Left renal cortex interstitium (tissue), 4 donors: ENCODE measurements around the gene GPR15LG. TPM values are rescaled to one million over a fixed set of nuclear protein-coding genes. Genes with fewer than 3 reads are reported as not detected.
"Not testable (repeated sequence)": the region's sequence is repeated elsewhere in the genome, so short reads cannot be mapped to it uniquely, and the experiment has no call there.

Experiments
- DNase-seq, 4 donors: peaks; one replicate each; pipeline ENCODE4 v3.0.0-alpha.2; 2013; ENCODE audit warnings: low read depth in 4 of 4, low spot score in 2 of 4, missing footprints in 1 of 4
- polyA plus RNA-seq, 4 donors: library from polyadenylated mRNA; unstranded; fragments of 120-200 nt; gene quantifications; one replicate each; pipeline ENCODE4 v1.2.1, GENCODE V29; 2013; ENCODE audit not compliant: insufficient read length in 4 of 4

Gene GPR15LG
- polyA plus RNA-seq, result under 1 TPM in 3 of 4 donors, not detected in 1; 0.22 to 0.51 (median 0.46) TPM

DNA sequence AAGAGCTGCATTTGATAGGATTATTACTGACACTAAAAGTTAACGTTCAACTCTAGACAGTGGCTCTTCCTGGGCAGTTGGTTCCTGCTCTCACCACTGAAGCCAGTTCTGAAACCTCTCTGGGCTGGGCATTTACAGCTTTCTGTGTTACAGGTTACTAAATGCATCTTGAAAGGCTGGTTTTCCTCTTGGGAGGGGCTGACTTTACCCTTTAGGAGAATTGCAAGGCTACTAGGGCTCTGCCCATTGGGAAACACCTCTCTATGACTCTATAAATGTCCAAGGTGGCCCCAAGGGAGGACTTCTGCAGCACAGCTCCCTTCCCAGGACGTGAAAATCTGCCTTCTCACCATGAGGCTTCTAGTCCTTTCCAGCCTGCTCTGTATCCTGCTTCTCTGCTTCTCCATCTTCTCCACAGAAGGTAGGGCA is at the start of gene GPR15LG:
Gene GPR15LG, plus strand, starts transcription at position 301 of the 429 bp plus-strand sequence. Its CDS starts 51 bp downstream, at position 352.
- no peak for DNase-seq

GRCh38 chr10:84125910-84126784 is 47.5 kb upstream of the GPR15LG start:
- DNase-seq, result not testable (repeated sequence)

- no peak for DNase-seq
Observed at GRCh38 chr10:84126785-84127167, 46.8 kb upstream of the GPR15LG start.

DNA sequence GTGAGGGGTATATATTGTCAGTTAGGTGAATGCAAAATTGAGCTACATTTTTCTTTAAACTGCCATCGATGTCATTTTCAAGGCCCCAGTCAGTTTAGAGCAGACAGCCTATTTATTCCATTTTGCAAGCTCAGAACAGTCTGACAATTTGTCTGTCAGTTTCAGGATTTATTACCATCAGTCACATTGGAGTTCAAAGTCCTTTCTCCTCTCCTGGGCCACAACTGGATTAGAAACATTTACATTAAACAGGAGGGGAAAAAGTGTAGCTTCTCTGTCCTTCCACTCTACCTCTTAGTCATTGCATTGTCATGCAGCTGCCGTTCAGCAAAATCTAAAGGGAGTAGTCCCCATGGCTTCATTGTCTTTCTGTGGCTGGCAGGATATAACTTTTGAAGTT is 37.8 kb upstream of the GPR15LG start:
- no peak for DNase-seq

DNA sequence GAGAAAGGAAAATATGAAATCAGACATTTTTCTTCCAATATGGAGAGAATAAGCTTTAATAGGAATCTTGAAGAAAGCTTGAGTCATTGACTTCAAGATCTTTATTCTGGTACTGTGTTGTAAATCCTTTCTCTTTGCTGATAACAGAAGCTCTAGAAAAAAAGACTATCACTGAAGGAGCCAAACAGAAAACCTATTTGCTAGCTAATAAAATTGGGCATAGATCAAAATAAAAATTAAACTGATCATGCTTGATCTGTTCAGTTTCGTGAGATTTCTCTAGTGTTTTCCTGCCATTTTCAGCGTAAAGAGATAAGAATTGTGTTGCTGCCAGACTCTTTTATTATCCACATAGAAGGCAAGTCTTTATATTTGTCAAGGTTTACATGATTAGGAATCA is 35.8 kb upstream of the GPR15LG start:
- no peak for DNase-seq

DNA sequence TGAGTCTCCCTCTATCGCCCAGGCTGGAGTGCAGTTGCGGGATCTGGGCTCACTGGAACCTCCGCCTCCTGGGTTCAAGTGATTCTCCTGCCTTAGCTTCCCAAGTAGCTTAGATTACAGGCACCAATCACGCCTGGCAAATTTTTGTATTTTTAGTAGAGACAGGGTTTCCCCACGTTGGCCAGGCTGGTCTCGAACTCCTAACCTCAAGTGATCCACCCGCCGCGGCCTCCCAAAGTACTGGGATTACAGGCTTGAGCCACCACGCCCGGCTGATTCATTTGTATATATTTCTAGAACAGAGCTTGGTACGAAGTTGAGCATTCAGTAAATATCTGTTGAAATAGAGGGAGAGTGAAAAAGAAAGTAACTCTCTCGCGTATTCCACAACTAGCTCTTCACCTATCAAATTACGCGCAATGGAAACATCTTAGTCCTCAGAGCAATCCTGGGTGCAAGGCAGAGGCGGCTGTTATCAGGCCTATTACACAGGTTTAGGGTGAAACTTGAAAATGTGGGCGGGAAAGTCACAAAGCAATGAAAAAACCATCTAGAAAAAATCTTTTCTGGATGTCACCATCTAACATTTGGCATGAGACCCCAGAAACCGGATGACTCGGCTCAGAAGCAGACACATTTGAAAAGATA is 35.0 kb upstream of the GPR15LG start:
- DNase-seq, result no peak

GRCh38 chr10:84139126-84140035 is 34.2 kb upstream of the GPR15LG start, which contains the start of gene GHITM:
GHITM (plus strand) TSS chr10:84139509; CDS start chr10:84141501, 1,992 bp downstream.
- peak; percentile 93 to 98 (median 96) for DNase-seq

DNA sequence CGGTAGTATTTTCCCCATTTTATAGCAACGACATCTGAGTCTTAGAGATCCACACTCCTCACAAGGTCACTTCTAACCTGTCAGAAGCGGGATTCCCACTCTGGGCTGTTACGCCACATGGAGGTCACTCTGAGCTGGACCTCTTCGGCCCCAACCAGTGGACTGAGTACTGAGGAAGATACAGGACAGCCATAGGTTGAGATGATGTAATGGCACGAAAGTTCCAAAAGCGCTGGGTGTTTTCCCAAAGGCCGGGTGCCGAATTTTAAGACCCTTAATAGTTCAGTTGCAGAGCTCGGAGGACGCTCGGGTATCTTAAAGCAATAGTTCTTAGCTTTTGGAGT is 33.6 kb upstream of the GPR15LG start:
- no peak for DNase-seq

DNA sequence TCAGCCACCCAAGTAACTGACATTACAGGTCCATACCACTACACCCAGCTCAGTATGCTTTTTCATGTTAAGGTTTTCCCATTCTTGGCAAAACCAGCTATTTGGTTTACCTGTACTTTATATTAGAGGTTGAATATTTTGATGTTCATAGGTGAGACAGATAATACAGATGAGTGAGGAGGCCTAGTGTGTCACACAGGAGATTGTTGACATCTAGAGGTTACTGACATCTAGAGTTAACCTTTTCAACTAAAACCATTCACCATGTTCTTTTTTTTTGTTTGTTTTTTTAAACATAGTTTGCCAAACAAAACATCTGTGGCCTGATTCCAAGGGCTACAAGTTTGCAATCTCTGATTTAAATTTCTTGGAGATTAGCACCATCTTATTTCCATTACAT is 26.3 kb upstream of the GPR15LG start:
- no peak for DNase-seq

DNA sequence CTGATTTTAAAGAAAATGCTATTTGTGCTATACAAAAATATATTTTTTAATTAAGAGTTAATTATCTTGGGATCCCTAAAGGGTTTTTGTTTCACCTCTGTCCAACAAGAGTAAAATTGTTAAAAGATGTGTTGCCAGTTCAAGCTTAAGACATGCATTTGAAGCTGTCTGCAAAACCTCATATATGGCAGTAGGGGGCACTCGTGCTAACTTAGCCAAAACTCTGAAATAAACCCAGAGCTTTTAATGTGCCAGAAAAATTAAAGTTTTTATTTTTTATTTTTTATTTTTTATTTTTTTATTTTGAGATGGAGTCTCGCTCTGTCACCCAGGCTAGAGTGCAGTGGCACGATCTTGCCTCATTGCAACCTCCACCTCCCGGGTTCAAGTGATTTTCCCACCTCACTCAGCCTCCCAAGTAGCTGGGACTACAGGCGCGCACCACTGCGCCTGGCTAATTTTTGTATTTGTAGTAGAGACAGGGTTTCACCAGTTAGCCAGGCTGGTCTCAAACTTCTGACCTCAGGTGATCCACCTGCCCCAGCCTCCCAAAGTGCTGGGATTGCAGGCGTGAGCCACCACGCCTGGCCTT is 25.5 kb upstream of the GPR15LG start:
- DNase-seq, result not testable (repeated sequence)

DNA sequence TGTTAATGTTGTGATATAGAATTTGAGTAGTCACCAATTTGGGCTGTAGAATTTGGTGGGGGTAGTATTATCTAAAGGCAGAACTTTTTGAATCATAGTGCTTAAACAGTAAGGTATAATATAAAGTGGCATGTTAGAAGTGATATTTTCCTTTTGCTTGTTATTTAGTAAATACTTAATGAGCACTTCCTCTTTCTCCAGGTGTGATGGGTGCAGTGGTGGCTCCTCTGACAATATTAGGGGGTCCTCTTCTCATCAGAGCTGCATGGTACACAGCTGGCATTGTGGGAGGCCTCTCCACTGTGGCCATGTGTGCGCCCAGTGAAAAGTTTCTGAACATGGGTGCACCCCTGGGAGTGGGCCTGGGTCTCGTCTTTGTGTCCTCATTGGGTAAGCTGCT is 23.7 kb upstream of the GPR15LG start:
- DNase-seq, result no peak

DNA sequence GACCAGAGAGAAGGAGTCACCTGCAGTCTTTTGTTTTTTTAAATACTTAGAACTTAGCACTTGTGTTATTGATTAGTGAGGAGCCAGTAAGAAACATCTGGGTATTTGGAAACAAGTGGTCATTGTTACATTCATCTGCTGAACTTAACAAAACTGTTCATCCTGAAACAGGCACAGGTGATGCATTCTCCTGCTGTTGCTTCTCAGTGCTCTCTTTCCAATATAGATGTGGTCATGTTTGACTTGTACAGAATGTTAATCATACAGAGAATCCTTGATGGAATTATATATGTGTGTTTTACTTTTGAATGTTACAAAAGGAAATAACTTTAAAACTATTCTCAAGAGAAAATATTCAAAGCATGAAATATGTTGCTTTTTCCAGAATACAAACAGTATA is 20.8 kb upstream of the GPR15LG start:
- no peak for DNase-seq

GRCh38 chr10:84155521-84155920 is 18.1 kb upstream of the GPR15LG start:
- DNase-seq, result no peak

DNA sequence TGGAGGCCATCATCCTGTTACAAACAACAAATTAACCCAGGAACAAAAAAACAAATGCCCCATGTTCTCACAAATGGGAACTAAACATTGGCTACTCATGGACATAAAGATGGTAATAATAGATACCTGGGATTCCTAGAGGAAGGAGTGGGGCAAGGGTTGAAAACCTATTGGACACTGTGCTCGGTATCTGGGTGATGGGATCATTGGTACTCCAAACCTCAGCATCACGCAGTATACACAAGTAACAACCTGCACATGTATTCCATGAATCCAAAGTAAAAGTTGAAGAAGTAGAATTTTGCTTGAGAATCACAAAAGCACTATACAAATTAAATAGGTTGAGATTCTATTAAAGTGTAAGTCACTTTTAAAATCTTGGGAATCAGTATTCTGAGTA is 17.6 kb upstream of the GPR15LG start:
- no peak for DNase-seq

DNA sequence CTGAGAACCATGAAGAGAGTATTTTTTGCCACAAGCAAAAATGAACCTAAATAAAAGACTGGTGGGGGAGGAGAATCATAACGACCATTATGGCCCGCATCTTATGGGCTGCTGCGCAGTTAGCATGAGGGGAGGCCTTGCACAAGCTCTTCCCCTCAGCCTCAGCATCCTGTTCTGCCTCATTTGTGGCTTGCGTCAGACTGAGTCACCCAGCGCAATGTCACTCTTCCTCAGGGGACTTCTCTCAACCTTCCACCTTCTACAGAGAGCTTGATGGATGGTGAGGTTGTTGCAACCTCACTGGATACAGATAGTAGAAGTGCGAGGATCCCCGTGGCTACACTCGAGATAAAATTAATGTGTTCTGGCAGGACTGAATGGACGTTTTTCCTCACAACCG is 16.8 kb upstream of the GPR15LG start:
- DNase-seq, result no peak

- no peak for DNase-seq
Observed at GRCh38 chr10:84158061-84158460, 15.5 kb upstream of the GPR15LG start.

DNA sequence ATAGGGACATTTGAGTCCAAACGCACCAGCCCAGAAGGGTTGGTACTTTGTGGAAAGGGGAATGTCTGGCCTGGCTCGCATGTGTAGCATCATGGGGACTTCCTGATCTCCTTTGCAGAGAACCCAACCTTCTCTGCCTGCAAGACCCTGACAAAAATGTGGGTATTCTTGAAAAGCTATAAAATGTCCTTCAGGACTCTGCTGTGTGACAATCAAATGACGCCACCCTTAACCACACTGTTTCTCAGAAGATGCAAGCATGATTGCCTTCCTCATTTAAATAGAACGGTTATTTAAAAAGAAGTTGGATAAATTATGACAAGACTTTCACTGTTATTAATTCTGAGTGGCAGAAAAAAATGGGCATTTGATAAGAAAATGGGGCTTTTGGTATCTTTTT is 15.1 kb upstream of the GPR15LG start:
- DNase-seq, result no peak

GRCh38 chr10:84159076-84159685 is 14.4 kb upstream of the GPR15LG start:
- DNase-seq, result no peak

- DNase-seq, result no peak
Observed at GRCh38 chr10:84160663-84161362, 12.8 kb upstream of the GPR15LG start.
